ENCODE results near the gene TESPA1.
"Not testable (repeated sequence)": the region's sequence is repeated elsewhere in the genome, so short reads cannot be mapped to it uniquely, and the experiment has no call there.

The TESPA1 gene

DNA sequence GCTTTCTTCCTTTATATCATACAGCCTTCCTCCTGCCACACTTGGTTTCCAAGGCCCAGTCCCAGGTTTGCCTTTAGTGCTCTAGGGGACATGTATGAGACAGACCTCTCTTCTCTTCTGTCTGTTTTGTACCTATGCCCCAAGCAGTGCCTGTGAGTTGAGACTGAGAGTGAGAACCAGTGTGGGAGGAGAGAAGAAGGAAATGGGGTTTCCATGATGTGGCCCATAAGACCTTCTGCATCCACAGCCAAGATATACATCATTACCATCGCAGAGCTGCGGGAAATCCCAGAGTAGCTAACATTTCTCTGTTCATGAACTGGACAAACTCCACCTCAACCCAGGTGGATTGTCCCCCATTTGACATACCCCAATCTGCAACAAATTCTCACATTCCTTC lies 2.8 kb downstream of the TESPA1 start:
- DNase-seq = no peak

DNA sequence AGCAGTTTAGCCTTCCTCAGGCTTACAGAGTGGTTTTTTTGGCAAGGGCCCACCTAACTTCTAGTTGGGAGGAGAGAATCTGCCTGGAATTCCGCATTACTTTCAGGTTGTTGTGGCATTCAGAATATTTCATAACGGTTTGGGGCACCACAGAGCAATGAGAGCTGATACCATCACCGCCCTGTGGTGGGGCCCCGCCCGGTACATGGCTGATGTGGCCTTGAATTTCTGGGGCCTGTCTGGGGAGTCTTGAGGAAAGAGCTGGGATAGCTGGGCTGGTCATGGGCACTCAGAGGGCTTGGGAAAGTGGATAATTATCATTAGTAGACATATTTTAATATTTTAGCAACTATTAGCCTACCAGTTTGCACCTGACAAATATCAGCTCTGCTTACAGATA lies 4.2 kb downstream of the TESPA1 start:
- no peak for DNase-seq

GRCh38 chr12:54977857-54978256 lies 6.7 kb downstream of the TESPA1 start:
- no peak for DNase-seq

DNA sequence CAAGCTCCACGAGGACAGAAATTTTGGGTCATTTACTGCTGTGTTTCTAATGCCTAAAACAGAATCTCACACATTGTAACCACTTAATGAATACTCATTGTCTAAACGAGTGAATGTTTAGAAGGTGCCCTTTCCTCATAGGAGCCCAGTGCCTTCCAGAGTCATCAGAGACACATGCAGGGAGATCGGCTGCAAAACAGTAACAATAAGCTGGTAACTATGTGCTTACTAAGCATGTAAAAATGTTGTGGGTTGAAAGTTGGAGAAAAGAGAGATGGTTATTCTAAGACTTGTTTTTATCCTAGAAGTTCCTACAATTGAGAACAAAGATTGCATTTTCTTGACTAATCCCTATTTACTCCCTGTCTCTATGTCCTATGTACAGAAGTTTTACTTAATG lies 7.4 kb downstream of the TESPA1 start:
- DNase-seq = no peak

DNA sequence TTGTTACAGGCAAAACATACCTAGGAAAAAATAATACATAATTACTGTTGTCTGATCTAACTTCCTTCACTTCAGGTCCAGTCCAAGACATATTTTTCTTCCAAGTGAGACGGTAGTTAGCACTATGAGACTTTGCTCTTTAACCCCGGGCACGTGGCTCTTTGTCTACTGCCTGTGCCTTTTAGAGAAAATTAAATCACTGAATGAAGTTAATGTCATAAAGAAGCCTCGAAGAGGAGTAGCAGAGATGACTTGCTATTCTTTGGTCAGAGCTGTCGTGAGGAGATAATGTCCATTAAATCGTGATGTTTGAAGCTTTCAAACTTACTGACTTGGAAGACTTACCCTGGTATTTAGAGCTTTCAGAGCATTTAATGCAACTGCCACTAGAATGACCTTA lies 8.7 kb downstream of the TESPA1 start:
- DNase-seq = no peak

DNA sequence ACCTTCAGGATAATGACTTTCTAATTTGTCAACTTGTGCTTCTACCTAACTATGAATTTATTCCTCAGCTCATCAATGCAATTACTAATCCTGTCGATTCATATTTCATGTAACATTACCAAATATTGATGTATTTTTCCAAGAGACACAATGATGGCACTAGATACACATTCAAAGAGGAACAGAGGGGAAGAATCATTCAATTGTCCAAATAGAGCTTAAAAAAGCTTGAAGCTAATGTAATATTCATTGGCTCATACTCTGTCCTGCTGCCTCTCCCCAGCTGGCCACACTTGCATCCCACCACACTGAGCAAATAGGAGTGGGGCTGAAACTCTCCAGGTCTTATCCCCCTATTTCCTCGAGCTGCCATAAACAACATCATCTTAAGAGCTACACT lies 9.3 kb downstream of the TESPA1 start:
- no peak for DNase-seq

DNA sequence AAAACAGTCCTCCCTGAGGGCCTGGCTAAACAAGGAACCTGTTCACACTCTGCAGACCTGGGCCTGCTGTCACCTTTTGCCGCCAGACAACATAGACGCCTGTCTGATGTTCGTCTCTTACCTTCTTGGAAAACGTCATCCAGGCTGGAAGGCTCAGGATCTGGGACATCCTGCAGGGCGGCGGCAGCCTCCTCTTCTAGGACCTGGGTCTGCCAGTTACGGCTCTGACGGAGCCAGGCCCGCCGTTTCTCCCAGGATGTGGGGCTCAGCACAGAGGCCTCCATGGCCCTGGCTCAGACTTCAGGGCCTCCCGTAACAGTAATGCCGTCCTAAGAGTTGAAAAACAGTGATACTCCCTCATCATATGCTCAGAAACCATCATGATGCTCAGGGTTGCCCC lies 10.3 kb downstream of the TESPA1 start:
- no peak for DNase-seq

DNA sequence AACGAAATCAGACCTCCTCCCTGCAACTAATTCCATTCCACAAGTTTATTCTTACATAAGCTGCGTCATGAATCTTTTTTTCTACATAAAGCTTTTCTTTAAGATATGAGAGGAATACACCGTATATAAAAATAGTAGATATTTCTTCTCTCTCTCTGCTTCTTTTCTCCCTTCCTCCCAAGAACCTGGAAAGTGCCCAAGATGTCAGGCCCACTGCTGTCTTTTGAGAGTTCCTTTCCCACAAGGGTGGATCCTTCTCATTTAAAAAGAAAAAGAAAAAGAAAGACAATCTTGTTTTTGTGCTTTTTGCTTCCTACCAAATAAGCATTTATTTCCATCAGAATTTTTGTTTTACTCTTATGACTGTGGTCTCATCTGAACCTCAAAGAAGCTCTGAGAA lies 11.0 kb downstream of the TESPA1 start:
- DNase-seq = no peak

- DNase-seq = peak in 1 of 3 experiments; percentile 40
Observed at GRCh38 chr12:54970741-54971140, 13.8 kb downstream of the TESPA1 start.

DNA sequence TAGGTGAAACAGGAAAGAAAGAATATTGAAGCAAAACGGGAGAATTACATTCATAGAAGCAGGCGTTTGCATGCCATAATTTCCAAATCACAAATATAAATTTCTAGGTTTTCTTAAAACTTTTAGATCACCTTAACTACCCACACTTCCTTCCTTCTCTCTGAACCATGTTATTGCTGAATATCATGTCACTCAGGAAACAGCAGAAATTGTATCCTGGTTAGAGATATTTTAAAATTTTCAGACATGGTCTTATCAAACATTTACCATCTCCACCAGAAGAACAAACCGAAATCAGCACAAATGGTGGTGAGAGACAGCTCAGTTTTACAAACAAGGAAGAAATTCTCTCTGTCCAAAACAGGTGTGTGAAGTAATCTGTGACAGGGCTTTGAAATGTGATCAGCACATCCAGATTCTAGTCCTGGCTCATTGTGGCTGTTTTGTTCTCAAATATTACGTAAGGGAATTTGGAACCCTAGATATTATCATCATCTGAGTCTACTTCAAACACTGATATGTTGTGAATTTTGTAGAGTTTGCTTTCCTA lies 16.3 kb downstream of the TESPA1 start:
- no peak for DNase-seq

GRCh38 chr12:54967461-54967860 lies 17.1 kb downstream of the TESPA1 start:
- DNase-seq = peak in 1 of 3 experiments; percentile 10

DNA sequence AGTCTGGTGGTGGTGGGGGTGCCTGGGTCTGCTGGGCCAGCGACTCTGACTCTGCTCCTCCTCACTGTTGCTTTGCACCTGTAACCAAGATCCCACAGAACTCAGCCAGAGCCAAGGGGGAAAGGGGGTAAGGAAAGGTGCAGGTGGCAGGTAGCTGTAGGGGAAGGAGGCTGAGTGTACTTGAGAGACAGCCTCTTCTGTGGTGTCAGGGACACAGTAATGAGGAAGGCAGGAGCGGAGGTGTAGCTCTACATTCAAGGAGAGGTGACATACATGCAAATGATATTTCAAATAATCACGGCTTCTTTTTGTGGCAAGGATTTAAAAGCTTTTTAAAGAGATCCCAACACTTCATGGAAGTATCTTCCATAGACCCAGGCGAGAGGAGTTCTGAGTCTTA lies 23.4 kb downstream of the TESPA1 start:
- DNase-seq = no peak

DNA sequence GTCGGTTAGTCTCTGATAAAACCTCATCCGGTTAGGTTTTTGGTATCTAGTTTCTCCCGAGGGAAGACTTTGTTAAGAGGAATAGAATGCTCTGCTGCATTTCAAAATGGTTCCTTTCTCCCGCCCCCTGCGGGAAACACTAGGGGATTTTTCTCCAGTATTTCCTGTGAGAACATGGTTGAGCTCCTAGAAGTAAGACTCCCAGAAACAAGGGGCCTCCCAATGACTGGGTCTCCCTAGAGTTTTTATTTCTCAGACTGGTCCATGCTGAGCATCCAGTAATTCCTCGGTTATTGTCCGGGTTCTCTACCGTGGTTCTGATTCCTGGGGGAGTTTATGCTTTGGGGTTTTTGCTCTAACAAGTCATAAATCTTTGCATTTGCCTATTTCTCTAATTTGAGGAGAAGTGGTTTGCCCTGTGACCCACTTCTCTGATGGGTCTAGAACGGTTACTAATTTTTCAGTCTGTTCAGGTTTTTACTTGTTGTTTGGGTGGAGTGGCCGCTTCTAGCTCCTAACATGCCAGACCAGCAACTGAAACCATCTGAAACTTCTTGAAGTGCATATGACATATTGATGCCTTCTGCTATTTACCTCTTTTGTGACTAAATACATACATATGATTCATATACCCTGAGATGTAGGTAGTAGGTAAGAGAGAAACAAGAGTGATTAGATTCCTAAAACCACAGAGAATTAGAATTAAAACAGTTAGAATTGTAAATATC lies 25.1 kb downstream of the TESPA1 start:
- peak in 1 of 3 experiments; percentile 17 for DNase-seq

GRCh38 chr12:54958048-54958658 lies 26.4 kb downstream of the TESPA1 start:
- DNase-seq = peak; percentile 60 to 92 (median 86)

DNA sequence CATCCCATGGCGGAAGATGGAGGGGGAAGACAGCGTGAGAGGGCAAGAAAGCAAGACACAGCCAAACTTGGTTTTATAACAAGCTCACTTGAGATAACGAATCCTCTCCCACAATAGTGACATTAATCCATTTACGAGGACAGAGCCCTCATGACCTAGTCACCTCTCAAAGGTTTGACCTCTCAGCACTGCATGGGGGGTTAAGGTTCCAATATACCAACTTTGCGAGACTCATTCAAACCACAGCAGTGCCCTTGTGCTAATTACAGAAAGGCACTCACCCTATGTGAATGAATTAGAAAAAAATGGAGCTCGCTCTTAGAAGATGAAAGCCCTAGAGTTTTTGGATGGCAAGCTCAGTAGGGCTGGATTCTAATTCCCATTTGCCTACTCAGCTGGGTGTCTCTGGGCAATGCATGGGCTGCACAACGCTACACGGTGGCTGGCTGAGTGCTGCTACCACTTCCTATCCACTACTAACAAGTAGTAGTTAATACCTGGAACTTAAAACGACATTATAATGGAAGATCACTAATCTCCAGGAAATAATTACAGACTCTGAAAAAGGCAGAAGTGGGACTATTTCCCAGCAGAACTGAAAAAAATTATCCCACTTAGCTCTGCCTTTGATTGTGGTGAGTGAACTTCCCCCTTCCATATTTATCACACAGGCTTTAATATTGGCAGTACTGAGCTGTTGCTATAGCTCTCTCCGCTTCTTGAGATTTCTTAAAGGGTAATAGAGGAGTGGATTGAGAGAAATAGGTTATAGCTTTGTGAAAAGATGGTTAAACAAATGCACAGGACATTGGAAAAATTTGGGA lies 27.5 kb downstream of the TESPA1 start:
- peak in 1 of 3 experiments; percentile 27 for DNase-seq

DNA sequence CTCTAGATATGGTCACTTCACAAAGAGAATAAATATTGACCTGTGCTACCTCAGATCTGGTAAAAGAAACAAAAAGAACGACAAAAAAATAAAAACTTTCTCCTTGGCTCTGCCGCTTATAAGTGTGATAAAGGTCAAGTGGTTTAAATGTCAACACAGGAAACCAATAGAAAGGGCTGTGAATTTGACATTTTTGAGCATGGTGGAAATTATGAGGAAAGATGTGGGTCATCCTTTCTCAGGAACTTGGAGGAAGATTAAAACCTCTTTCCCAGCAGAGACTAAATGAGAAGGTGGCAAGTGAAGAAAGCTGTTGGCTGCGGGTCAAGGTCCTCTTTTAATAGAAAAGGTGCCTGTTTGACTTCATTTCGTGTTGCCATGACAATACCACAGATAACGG lies 28.2 kb downstream of the TESPA1 start:
- DNase-seq = no peak

GRCh38 chr12:54954801-54955200 lies 29.8 kb downstream of the TESPA1 start:
- no peak for DNase-seq

DNA sequence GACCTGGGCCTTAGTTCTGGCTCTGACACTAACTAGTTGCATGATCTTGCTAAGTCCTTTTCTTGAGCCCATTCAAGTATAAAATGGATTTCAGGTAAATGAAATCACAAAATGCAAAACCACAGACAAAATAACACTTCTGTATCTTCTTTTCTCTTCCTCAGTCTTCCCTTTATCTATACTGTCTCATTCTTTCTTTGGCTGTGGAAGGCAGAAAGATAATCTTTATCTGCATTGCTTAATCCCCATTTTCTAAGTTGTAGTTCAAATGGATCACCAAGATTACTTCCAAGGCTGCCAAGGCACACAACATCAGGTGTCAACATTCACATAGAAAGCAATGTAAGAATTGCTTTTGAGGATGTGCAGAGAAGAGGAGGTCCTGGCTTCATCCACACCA lies 30.3 kb downstream of the TESPA1 start:
- no peak for DNase-seq

DNA sequence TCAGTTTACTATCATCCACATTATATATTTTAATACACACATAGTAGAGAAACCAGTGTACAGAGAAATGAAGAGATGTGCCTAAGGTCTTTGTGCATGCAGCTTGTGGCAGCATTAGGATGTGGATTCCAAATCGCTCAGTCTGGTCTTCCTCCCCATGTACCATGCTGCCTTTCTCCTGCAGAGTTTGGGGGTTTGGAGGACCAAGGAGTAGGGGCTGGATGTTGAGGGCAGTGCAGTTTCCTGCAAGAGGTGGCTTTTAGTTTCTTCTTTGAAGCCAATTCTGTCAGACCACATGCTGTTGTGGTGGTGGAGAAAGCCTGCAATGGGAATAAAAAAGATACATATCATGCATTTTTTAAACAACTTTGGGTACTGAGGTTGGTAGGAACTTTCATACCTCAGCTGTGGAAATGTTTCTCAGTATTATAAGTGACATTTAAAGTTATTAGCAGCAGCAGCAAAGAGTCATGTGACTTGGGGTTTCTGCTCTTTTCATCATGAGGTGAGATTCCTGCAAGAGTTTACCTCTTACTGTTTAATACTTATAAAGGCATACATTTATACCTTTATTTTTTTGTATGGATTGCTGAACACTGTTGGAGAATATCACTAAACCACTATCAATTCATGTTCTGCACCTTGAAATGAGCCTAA lies 34.4 kb downstream of the TESPA1 start:
- no peak for DNase-seq

GRCh38 chr12:54949073-54949711 lies 35.4 kb downstream of the TESPA1 start:
- no peak for DNase-seq

DNA sequence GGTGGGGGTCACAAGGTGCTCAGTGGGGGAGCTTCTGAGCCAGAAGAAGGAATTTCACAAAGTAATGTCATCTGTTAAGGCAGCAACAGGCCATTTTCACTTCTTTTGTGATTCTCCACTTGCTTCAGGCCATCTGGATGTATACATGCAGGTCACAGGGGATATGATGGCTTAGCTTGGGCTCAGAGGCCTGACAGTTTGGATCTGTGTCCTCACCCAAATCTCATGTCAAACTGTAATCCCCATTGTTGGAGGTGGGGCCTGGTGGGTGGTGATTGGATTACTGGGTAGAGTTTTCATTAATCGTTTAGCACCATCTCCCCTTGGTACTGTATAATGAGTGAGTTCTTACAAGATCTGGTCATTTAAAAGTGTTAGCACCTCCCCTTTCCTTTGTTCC lies 36.4 kb downstream of the TESPA1 start:
- DNase-seq = no peak

- no peak for DNase-seq
Observed at GRCh38 chr12:54945082-54945481, 39.5 kb downstream of the TESPA1 start.

- not testable (repeated sequence) for DNase-seq
Observed at GRCh38 chr12:54943292-54943691, 41.3 kb downstream of the TESPA1 start.

Data from NCI-H1417 (cell line).